NCI-H345 treated with DMSO at 0.1 percent for 48 hours (cell line): Measurements from ENCODE around the gene BYSL.

ENCODE experiments used
- DNase-seq: peaks from one replicate; lab custom pipeline; 2025; ENCODE audit not compliant: unreplicated experiment; lab: John Stamatoyannopoulos, UW

The BYSL gene

GRCh38 chr6:41914869-41915530 lies 6.3 kb upstream of the BYSL start:
- DNase-seq: no peak

- no peak for DNase-seq
Measured at GRCh38 chr6:41917528-41917927, 3.8 kb upstream of the BYSL start.

- DNase-seq: no peak
Measured at GRCh38 chr6:41921712-41921998, 356 bp downstream of the BYSL start.

- DNase-seq: no peak
Measured at GRCh38 chr6:41922154-41922553, 855 bp downstream of the BYSL start.

- DNase-seq: no peak
Measured at GRCh38 chr6:41927253-41927652, 6.0 kb downstream of the BYSL start.

GRCh38 chr6:41929924-41930323 lies 8.6 kb downstream of the BYSL start:
- DNase-seq: no peak

- no peak for DNase-seq
Measured at GRCh38 chr6:41931792-41932191, 10.5 kb downstream of the BYSL start.

GRCh38 chr6:41932378-41932777 lies 11.1 kb downstream of the BYSL start:
- DNase-seq: no peak

GRCh38 chr6:41934278-41935192 lies 13.2 kb downstream of the BYSL start:
- no peak for DNase-seq

GRCh38 chr6:41935193-41935574 lies 13.9 kb downstream of the BYSL start:
- DNase-seq: no peak

- no peak for DNase-seq
Measured at GRCh38 chr6:41935685-41936072, 14.4 kb downstream of the BYSL start.

- DNase-seq: peak; percentile 28
Measured at GRCh38 chr6:41936073-41936837, 15.0 kb downstream of the BYSL start.

GRCh38 chr6:41937472-41937860 lies 16.2 kb downstream of the BYSL start:
- no peak for DNase-seq

- DNase-seq: no peak
Measured at GRCh38 chr6:41937861-41938574, 16.7 kb downstream of the BYSL start.

- no peak for DNase-seq
Measured at GRCh38 chr6:41938590-41939175, 17.4 kb downstream of the BYSL start.

GRCh38 chr6:41939176-41939847 lies 18.0 kb downstream of the BYSL start:
- no peak for DNase-seq

GRCh38 chr6:41939848-41940758 lies 18.8 kb downstream of the BYSL start:
- DNase-seq: no peak

GRCh38 chr6:41940759-41941279 lies 19.5 kb downstream of the BYSL start:
- no peak for DNase-seq
